K562 (cell line): ENCODE data around the gene POLR3G. TPM values are rescaled to one million over a fixed set of nuclear protein-coding genes. Genes with fewer than 3 reads are reported as not detected.

Experiments
- ATAC-seq: fragments of 200-7000 bp; cut with Tn5 transposase; 3 replicates; pipeline ENCODE4 v1.9.1; 2020; ENCODE audit warnings: moderate library complexity
- BruUV-seq: library from RNA; stranded (reverse); fragments of 400-500 nt; replicated peaks from 2 replicates; lab custom pipeline; 2021; lab: Mats Ljungman, UMichigan
- CTCF ChIA-PET: fragments of 300-600 bp; formaldehyde crosslinking; extraction: SDS; loops from one replicate; lab custom pipeline; 2021; ENCODE audit warnings: low intra/inter-chr PET ratio; lab: Yijun Ruan, JAX
- POLR2A ChIA-PET: fragments of 300-600, 350-650 bp; sonication (Branson Sonifier 250); formaldehyde crosslinking; extraction: SDS; loops from one replicate; lab custom pipeline; 2021; ENCODE audit warnings: antibody characterized with exemption, inconsistent platforms; lab: Yijun Ruan, JAX
- DNase-seq, 4 experiments: peaks; one replicate each; pipeline versions ENCODE4 v3.0.0 to v3.0.0-alpha.2; 2011 to 2018; ENCODE audit warnings: low spot score in 3 of 4, mixed read lengths in 3 of 4; ENCODE audit errors: extremely low read depth in 1 of 4
- FAIRE-seq: peaks from 2 replicates; lab custom pipeline; 2011; peaks lifted over from hg19 to GRCh38; lab: Jason Lieb, UNC
- H2AFZ ChIP-seq: 2 replicates; pipeline ENCODE4 v1.6.0; 2011; ENCODE audit warnings: low read depth, low read length, control low read depth, inconsistent platforms
- H3K27ac ChIP-seq: fragments of 200-600 bp; 3 replicates; pipeline ENCODE4 v1.8.0; 2011; ENCODE audit warnings: low read depth, mild to moderate bottlenecking, control low read depth, inconsistent platforms, low read length, moderate library complexity, mixed read lengths; ENCODE audit errors: extremely low read depth
- H3K27me3 ChIP-seq, 2 experiments: fragments of 300-600 bp in 1 of 2; 2 replicates in 1 of 2; 3 replicates in 1 of 2; pipeline versions ENCODE4 v1.6.0 to v1.8.0; 2011; ENCODE audit warnings: inconsistent platforms in 2 of 2, low read length in 2 of 2, mild to moderate bottlenecking in 1 of 2, mixed read lengths in 1 of 2, moderate library complexity in 1 of 2; ENCODE audit not compliant: control insufficient read depth in 2 of 2, insufficient read depth in 2 of 2
- H3K36me3 ChIP-seq: fragments of 300-600 bp; 3 replicates; pipeline ENCODE4 v1.8.0; 2011; ENCODE audit warnings: mild to moderate bottlenecking, low read length, inconsistent platforms; ENCODE audit not compliant: control insufficient read depth, insufficient read depth
- H3K4me1 ChIP-seq, 2 experiments: fragments of 200-600 bp in 1 of 2; replicated peaks in 1 of 2; 2 replicates in 1 of 2; 3 replicates in 1 of 2; pipeline versions ENCODE4 v1.5.1 to v1.8.0; 2011; ENCODE audit warnings: inconsistent platforms in 2 of 2, low read length in 2 of 2, mild to moderate bottlenecking in 1 of 2, mixed read lengths in 1 of 2, moderate library complexity in 1 of 2; ENCODE audit not compliant: control insufficient read depth in 2 of 2, insufficient read depth in 2 of 2
- H3K4me2 ChIP-seq: 2 replicates; pipeline ENCODE4 v1.6.1; 2011; ENCODE audit warnings: low read length, control low read depth, inconsistent platforms, mixed read lengths; ENCODE audit not compliant: insufficient read depth
- H3K4me3 ChIP-seq: fragments of 200-600 bp; sonication (generic), shearing (Covaris generic); 2 replicates; pipeline ENCODE4 v1.5.1; 2016; ENCODE audit warnings: control low read depth, inconsistent platforms
- H3K79me2 ChIP-seq: fragments of 200-600 bp; 3 replicates; pipeline ENCODE4 v1.8.0; 2011; ENCODE audit warnings: low read length, inconsistent platforms; ENCODE audit not compliant: control insufficient read depth, insufficient read depth
- H3K9ac ChIP-seq, 2 experiments: 2 replicates each; pipeline versions ENCODE4 v1.6.0 to v1.6.1; 2011; ENCODE audit warnings: low read depth in 2 of 2, low read length in 2 of 2, control low read depth in 1 of 2, inconsistent platforms in 1 of 2, mild to moderate bottlenecking in 1 of 2, mixed read lengths in 1 of 2; ENCODE audit not compliant: insufficient read depth in 1 of 2
- H3K9me1 ChIP-seq: one replicate; pipeline ENCODE4 v1.6.0; 2011; ENCODE audit warnings: inconsistent platforms, mild to moderate bottlenecking, low read length, moderate library complexity; ENCODE audit not compliant: control insufficient read depth, insufficient read depth
- H3K9me3 ChIP-seq: replicated peaks from 2 replicates; pipeline ENCODE4 v1.5.1; 2011; ENCODE audit warnings: low read depth, low read length, inconsistent platforms; ENCODE audit not compliant: control insufficient read depth, insufficient read depth
- H4K20me1 ChIP-seq: replicated peaks from 2 replicates; pipeline ENCODE4 v1.6.1; 2011; ENCODE audit warnings: low read length, inconsistent platforms, mixed read lengths; ENCODE audit not compliant: control insufficient read depth, insufficient read depth
- E2F3 ChIP-seq: fragments of 250-450 bp; sonication (Bioruptor Pico); IDR thresholded peaks from 2 replicates; pipeline ENCODE4 v1.4.0; 2020; ENCODE audit warnings: mild to moderate bottlenecking
- ELF4 ChIP-seq: fragments of 450-650 bp; formaldehyde crosslinking; IDR thresholded peaks from 2 replicates; pipeline ENCODE4 v1.4.0; 2022; ENCODE audit warnings: missing genetic modification characterization
- EWSR1 ChIP-seq: fragments of 450-650 bp; IDR thresholded peaks from 2 replicates; pipeline ENCODE4 v1.6.1; 2018; ENCODE audit warnings: borderline replicate concordance, mild to moderate bottlenecking, low read depth, moderate library complexity; ENCODE audit not compliant: partially characterized antibody
- FOXK1 ChIP-seq: sonication (generic); formaldehyde crosslinking; IDR thresholded peaks from 2 replicates; pipeline ENCODE4 v1.8.0; 2022; ENCODE audit warnings: missing genetic modification reagents, mild to moderate bottlenecking, borderline replicate concordance
- GTF3C2 ChIP-seq: IDR thresholded peaks from 3 replicates; pipeline ENCODE4 v1.6.1; 2011; ENCODE audit warnings: borderline replicate concordance, mild to moderate bottlenecking, moderate library complexity; ENCODE audit not compliant: insufficient read length; ENCODE audit errors: extremely low read depth
- HMG20A ChIP-seq: fragments of 450-650 bp; formaldehyde crosslinking; conservative IDR thresholded peaks from 2 replicates; pipeline ENCODE4 v1.4.0; 2020; ENCODE audit warnings: mild to moderate bottlenecking, mixed read lengths
- MBD1 ChIP-seq: fragments of 250-450 bp; sonication (Bioruptor Pico); IDR thresholded peaks from 2 replicates; pipeline ENCODE4 v1.8.0; 2022; ENCODE audit warnings: inconsistent platforms
- NCOR1 ChIP-seq: fragments of 450-650 bp; IDR thresholded peaks from 2 replicates; pipeline ENCODE4 v1.6.1; 2016; ENCODE audit warnings: mild to moderate bottlenecking, moderate library complexity
- NONO ChIP-seq, 2 experiments: fragments of 200-400 bp in 1 of 2; fragments of 450-650 bp in 1 of 2; formaldehyde crosslinking in 1 of 2; IDR thresholded peaks; 2 replicates each; pipeline ENCODE4 v1.6.1; 2017; ENCODE audit warnings: low read depth in 2 of 2, mild to moderate bottlenecking in 2 of 2, moderate library complexity in 2 of 2, low read length in 1 of 2
- NRF1 ChIP-seq, 2 experiments: fragments of 450-650 bp; IDR thresholded peaks in 1 of 2; conservative IDR thresholded peaks in 1 of 2; 2 replicates each; pipeline ENCODE4 v1.6.1; 2014; ENCODE audit warnings: mild to moderate bottlenecking in 2 of 2
- POLR2AphosphoS5 ChIP-seq: IDR thresholded peaks from 2 replicates; pipeline ENCODE4 v1.6.1; 2011; ENCODE audit warnings: mild to moderate bottlenecking, low read depth, low read length, moderate library complexity; ENCODE audit not compliant: control insufficient read depth, insufficient read depth
- ZNF165 ChIP-seq: fragments of 250-450 bp; sonication (Bioruptor Pico); IDR thresholded peaks from 2 replicates; pipeline ENCODE4 v1.4.0; 2020; ENCODE audit warnings: borderline replicate concordance
- ZNF277 ChIP-seq: fragments of 250-450 bp; sonication (Bioruptor Pico); IDR thresholded peaks from 2 replicates; pipeline ENCODE4 v1.8.0; 2022; ENCODE audit warnings: inconsistent platforms, mild to moderate bottlenecking, moderate library complexity, borderline replicate concordance
- ZNF785 ChIP-seq: fragments of 250-450 bp; sonication (Bioruptor Pico); IDR thresholded peaks from 2 replicates; pipeline ENCODE4 v1.4.0; 2020; ENCODE audit warnings: mild to moderate bottlenecking
- WGBS: fragments of 100-300 bp; shearing (Covaris generic); methylation state at CpG from one replicate; pipeline ENCODE4 v1.1.6; 2016; ENCODE audit warnings: low coverage, mixed read lengths; ENCODE audit not compliant: insufficient coverage; ENCODE audit errors: missing lambda C conversion rate; 5-methylcytosine and 5-hydroxymethylcytosine counted together
- in situ Hi-C: fragments of 300-500 bp; cut with MboI; formaldehyde crosslinking; loops from 4 replicates; pipeline ENCODE4 v1.15.0; 2018; ENCODE audit warnings: inconsistent platforms, mixed read lengths
- intact Hi-C: fragments of 100-400 bp; cut with micrococcal nuclease; formaldehyde crosslinking; loops from 2 replicates; pipeline ENCODE4 v1.14.2; 2022
- polyA plus RNA-seq, 8 experiments: library from polyadenylated mRNA; depleted of rRNA in 4 of 8; stranded (reverse) in 5 of 8; unstranded in 3 of 8; fragments of >200 nt; fragmentation: Nextera tagmentation in 2 of 8; fragmentation: Illumina TruSeq in 1 of 8; extraction: Ambion mirVana in 2 of 8; extraction: Trizol in 1 of 8; gene quantifications; 2 replicates each; pipeline versions ENCODE4 v1.2.1 to v1.2.3, GENCODE V29; 2011 to 2014; ENCODE audit warnings: inconsistent platforms in 1 of 8, missing spikeins in 1 of 8
- total RNA-seq, 7 experiments: library from RNA; depleted of rRNA in 6 of 7; stranded (reverse); fragments of >200 nt in 6 of 7; fragmentation: Illumina TruSeq in 2 of 7; extraction: Trizol in 2 of 7; gene quantifications; 2 replicates each; pipeline versions ENCODE4 v1.2.1 to v1.2.3, GENCODE V29; 2011 to 2021; ENCODE audit warnings: low replicate concordance in 1 of 7

The POLR3G gene
- total and polyA plus RNA-seq, 9 of the 15 experiments (the other 6 are each of a cell fraction or from before 2014, with no cell fraction given) = 39.0 to 111 (median 59.0) TPM

GRCh38 chr5:90503596-90503995 lies 28.9 kb downstream of the POLR3G start:
- H3K27me3 ChIP-seq = no peaks in the 10 kb centered on the region
- ATAC-seq = no peak
- no peak for FAIRE-seq
- WGBS = 77% methylated on average over 1 of the region's 1 CpG
- no peak overlapping the region for H3K27ac ChIP-seq
- ChIA-PET CTCF (no interaction called here), POLR2A (interaction anchor here (0.7 kb wide), 1 partner anchor 94 kb away, joined by 4 read pairs; the partner anchor contains the start of gene CETN3)
- H3K4me3 ChIP-seq = no peak overlapping the region
- H3K9me1 ChIP-seq = no peaks in the 10 kb centered on the region
- no peak for DNase-seq
- no peaks in the 10 kb centered on the region for H3K9me3 ChIP-seq
- H3K4me1 ChIP-seq = no peaks in the 10 kb centered on the region
- no peaks in the 10 kb centered on the region for H4K20me1 ChIP-seq
- no peak overlapping the region for H2AFZ ChIP-seq
- BruUV-seq = no TSS peak
- H3K79me2 ChIP-seq = no peaks in the 10 kb centered on the region
- peaks cover 60% of the 10 kb centered on the region for H3K36me3 ChIP-seq
- in situ Hi-C loops = no loop called here
- H3K4me2 ChIP-seq = no peak overlapping the region
- intact Hi-C loops = no loop called here
- no peak overlapping the region for H3K9ac ChIP-seq
- TF ChIP-seq MBD1 (CRISPR knock-in tag) (no peak), HMG20A (no peak), FOXK1 (CRISPR knock-in tag) (no peak), ZNF785 (CRISPR knock-in tag) (no peak), ZNF277 (CRISPR knock-in tag) (no peak), ELF4 (CRISPR knock-in tag) (no peak), POLR2AphosphoS5 (no peak), NONO (IDR thresholded peaks at IDR 0.05; ENCODE audit: low read depth in 2 of 2, low read length in 1 of 2) (no peak), ZNF165 (CRISPR knock-in tag) (no peak), NCOR1 (no peak), EWSR1 (no peak), E2F3 (no peak), GTF3C2 (no peak), NRF1 (conservative IDR thresholded peaks at IDR 0.05 in 1 of 2, IDR thresholded peaks at IDR 0.05 in 1 of 2) (no peak)
